ENCODE results near the gene VEPH1.

The VEPH1 gene

GRCh38 chr3:157347577-157348303 is 155.5 kb downstream of the VEPH1 start:
- H3K36me3 ChIP-seq (ENCODE audit: control insufficient read depth, insufficient read depth, low read length), result no peaks in the 10 kb centered on the region
- no peak for DNase-seq (ENCODE audit: extremely low read depth, insufficient read length)
- no peak overlapping the region for H3K4me3 ChIP-seq (replicated peaks; ENCODE audit: low read depth, low read length)
- TF ChIP-seq, protein P1, sequence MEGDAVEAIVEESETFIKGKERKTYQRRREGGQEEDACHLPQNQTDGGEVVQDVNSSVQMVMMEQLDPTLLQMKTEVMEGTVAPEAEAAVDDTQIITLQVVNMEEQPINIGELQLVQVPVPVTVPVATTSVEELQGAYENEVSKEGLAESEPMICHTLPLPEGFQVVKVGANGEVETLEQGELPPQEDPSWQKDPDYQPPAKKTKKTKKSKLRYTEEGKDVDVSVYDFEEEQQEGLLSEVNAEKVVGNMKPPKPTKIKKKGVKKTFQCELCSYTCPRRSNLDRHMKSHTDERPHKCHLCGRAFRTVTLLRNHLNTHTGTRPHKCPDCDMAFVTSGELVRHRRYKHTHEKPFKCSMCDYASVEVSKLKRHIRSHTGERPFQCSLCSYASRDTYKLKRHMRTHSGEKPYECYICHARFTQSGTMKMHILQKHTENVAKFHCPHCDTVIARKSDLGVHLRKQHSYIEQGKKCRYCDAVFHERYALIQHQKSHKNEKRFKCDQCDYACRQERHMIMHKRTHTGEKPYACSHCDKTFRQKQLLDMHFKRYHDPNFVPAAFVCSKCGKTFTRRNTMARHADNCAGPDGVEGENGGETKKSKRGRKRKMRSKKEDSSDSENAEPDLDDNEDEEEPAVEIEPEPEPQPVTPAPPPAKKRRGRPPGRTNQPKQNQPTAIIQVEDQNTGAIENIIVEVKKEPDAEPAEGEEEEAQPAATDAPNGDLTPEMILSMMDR (IDR thresholded peaks at IDR 0.05; ENCODE audit: insufficient read depth, low read length, poor library complexity, severe bottlenecking), result peak; percentile 20
- no peaks in the 10 kb centered on the region for H3K27me3 ChIP-seq (replicated peaks; ENCODE audit: control insufficient read depth, insufficient read depth, low read length)

GRCh38 chr3:157336252-157337009 is 166.8 kb downstream of the VEPH1 start:
- H3K27me3 ChIP-seq (replicated peaks; ENCODE audit: control insufficient read depth, insufficient read depth, low read length), result no peaks in the 10 kb centered on the region
- no peak for DNase-seq (ENCODE audit: extremely low read depth, insufficient read length)
- no peaks in the 10 kb centered on the region for H3K36me3 ChIP-seq (ENCODE audit: control insufficient read depth, insufficient read depth, low read length)
- H3K4me3 ChIP-seq (replicated peaks; ENCODE audit: low read depth, low read length), result no peak overlapping the region
- TF ChIP-seq, protein P1 (IDR thresholded peaks at IDR 0.05; ENCODE audit: insufficient read depth, low read length, poor library complexity, severe bottlenecking), result no peak

DNA sequence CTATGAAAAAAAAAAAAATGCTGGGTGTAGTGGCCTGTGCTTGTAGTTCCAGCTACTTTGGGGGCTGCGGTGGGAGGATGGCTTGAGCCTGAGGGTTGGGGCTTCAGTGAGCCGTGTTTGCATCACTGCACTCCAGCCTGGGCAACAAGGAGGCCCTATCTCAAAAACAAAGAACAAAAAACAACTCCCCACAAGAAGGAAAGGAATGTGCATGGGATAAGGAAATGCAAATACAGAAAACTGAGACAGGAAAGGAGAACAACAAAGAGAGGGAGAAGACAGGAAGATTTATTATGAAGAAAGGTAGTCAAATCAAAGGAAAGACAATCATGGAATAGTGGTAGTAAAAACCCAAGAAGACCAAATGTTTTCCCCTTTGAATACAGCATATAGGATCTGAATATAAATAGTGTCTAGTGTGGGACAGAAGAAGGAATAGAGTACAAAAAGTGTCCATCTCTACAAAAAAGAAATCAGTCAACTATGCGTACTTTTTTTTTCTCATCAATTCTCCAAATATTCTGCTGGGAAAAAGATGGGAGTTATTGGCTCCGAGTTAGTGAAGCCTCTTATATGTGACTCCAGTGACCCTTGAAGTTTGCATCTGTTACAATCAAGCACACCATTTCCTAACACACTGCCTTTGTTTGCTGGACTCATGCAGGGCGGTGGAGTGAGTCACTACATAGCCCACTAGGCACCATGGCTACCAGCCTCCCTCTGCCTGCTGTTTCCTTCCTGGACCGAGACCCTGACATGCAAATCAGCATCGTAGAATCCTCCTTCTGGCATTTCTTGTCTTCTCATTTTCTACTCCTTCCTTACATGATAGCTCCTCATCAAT is 167.8 kb downstream of the VEPH1 start:
- Histone ChIP-seq H3K4me3 (replicated peaks; ENCODE audit: low read depth, low read length) (no peak overlapping the region), H3K36me3 (ENCODE audit: control insufficient read depth, insufficient read depth, low read length) (no peaks in the 10 kb centered on the region)

GRCh38 chr3:157333551-157333991 is 169.6 kb downstream of the VEPH1 start:
- no peak for DNase-seq (ENCODE audit: extremely low read depth, insufficient read length)
- no peaks in the 10 kb centered on the region for H3K27me3 ChIP-seq (replicated peaks; ENCODE audit: control insufficient read depth, insufficient read depth, low read length)
- no peaks in the 10 kb centered on the region for H3K36me3 ChIP-seq (ENCODE audit: control insufficient read depth, insufficient read depth, low read length)
- TF ChIP-seq, protein P1 (IDR thresholded peaks at IDR 0.05; ENCODE audit: insufficient read depth, low read length, poor library complexity, severe bottlenecking), result no peak
- H3K4me3 ChIP-seq (replicated peaks; ENCODE audit: low read depth, low read length), result no peak overlapping the region

More for the DNA sequence above, 167.8 kb downstream of the VEPH1 start:
- no peaks in the 10 kb centered on the region for H3K27me3 ChIP-seq (replicated peaks; ENCODE audit: control insufficient read depth, insufficient read depth, low read length)
- DNase-seq (ENCODE audit: extremely low read depth, insufficient read length), result no peak
- TF ChIP-seq, protein P1 (IDR thresholded peaks at IDR 0.05; ENCODE audit: insufficient read depth, low read length, poor library complexity, severe bottlenecking), result no peak

DNA sequence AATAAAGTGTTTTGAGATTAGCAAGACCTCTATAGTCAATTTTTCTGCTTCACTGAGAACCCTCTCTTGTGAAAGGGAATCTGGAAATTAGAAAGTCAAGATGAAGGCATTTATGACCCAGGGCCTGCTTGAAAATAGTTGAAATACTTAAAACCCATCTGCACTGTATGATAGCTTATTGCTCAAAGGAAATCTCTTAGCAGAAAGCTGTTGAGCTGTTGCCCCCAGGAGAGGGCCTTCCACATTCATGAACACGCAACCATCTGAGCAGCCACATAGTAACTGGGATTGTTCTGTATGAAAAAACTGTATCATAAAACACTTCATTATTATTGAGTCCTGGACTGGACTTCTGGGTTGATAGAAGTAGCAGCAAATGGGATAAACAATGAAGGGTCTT is 173.0 kb downstream of the VEPH1 start:
- no peaks in the 10 kb centered on the region for H3K27me3 ChIP-seq (replicated peaks; ENCODE audit: control insufficient read depth, insufficient read depth, low read length)
- no peak for DNase-seq (ENCODE audit: extremely low read depth, insufficient read length)
- TF ChIP-seq, protein P1 (IDR thresholded peaks at IDR 0.05; ENCODE audit: insufficient read depth, low read length, poor library complexity, severe bottlenecking), result no peak
- H3K36me3 ChIP-seq (ENCODE audit: control insufficient read depth, insufficient read depth, low read length), result no peaks in the 10 kb centered on the region
- H3K4me3 ChIP-seq (replicated peaks; ENCODE audit: low read depth, low read length), result no peak overlapping the region

All from GM06990 (cell line).